Peyer's patch (tissue), 4 donors: ENCODE measurements around the gene MAP2K7. TPM values are rescaled to one million over a fixed set of nuclear protein-coding genes. Genes with fewer than 3 reads are reported as not detected.

Source experiments
- DNase-seq, 3 donors: peaks; one replicate each; pipeline ENCODE4 v3.0.0-alpha.2; 2017 to 2019
- H3K27ac ChIP-seq, 4 donors: fragments of 200-600 bp; sonication (generic); one replicate each; pipeline ENCODE4 v1.5.1; 2016 to 2019
- H3K27me3 ChIP-seq, 2 donors: fragments of 200-600 bp; sonication (generic); one replicate each; pipeline ENCODE4 v1.5.1; 2019
- H3K36me3 ChIP-seq, 3 donors: fragments of 200-600 bp; sonication (generic); one replicate each; pipeline ENCODE4 v1.5.1; 2016 to 2019
- H3K4me1 ChIP-seq, 4 donors: fragments of 200-600 bp; sonication (generic); one replicate each; pipeline ENCODE4 v1.5.1; 2016 to 2019
- H3K4me3 ChIP-seq, 4 donors: fragments of 200-600 bp; sonication (generic); 1 replicate in 3 of 4; 2 replicates in 1 of 4; pipeline ENCODE4 v1.5.1; 2016 to 2019; ENCODE audit warnings: mild to moderate bottlenecking in 1 of 4
- H3K9me3 ChIP-seq, 4 donors: fragments of 200-600 bp; sonication (generic); one replicate each; pipeline ENCODE4 v1.5.1; 2016 to 2019; ENCODE audit warnings: mild to moderate bottlenecking in 1 of 4
- POLR2A ChIP-seq, 2 donors: fragments of 450-650 bp; IDR thresholded peaks; one replicate each; pipeline ENCODE4 v1.5.1; 2017; ENCODE audit warnings: antibody characterized with exemption in 2 of 2, mild to moderate bottlenecking in 2 of 2, moderate library complexity in 2 of 2
- total RNA-seq, 4 donors: library from RNA; depleted of rRNA; stranded (reverse); fragments of >200 nt; gene quantifications; one replicate each; pipeline ENCODE4 v1.1.0, GENCODE V29; 2016
- TF ChIP-seq, protein P1 (sequence below), 6 experiments: fragments of 450-650 bp in 4 of 6; fragments of 200-600 bp in 2 of 6; sonication (generic) in 1 of 6; IDR thresholded peaks; one replicate each; pipeline ENCODE4 v1.5.1; 2017 to 2019; ENCODE audit warnings: antibody characterized with exemption in 6 of 6, mild to moderate bottlenecking in 3 of 6, moderate library complexity in 1 of 6

Gene MAP2K7
- total RNA-seq, 4 donors from 2014 or later: 16.6 to 39.3 (median 35.0) TPM

DNA sequence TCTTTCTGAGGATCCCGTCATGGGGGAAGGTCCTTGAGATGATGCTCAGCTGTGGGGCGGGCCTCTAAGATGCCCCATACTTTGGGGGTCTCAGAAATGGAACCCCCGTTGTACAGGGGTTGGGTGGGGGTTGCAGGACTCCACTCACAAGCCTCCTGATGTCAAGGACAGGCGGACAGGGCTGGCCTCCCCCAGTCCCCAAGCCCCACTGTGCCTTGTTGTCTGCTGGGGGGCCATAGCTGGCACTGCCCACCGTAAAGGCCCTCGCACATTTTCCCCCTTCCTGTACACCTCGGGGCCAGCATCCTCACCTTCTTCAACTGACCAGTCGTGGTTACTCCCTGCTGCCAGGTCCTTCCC lies 19.1 kb downstream of the MAP2K7 start:
- DNase-seq: no peak
- TF ChIP-seq, protein P1, sequence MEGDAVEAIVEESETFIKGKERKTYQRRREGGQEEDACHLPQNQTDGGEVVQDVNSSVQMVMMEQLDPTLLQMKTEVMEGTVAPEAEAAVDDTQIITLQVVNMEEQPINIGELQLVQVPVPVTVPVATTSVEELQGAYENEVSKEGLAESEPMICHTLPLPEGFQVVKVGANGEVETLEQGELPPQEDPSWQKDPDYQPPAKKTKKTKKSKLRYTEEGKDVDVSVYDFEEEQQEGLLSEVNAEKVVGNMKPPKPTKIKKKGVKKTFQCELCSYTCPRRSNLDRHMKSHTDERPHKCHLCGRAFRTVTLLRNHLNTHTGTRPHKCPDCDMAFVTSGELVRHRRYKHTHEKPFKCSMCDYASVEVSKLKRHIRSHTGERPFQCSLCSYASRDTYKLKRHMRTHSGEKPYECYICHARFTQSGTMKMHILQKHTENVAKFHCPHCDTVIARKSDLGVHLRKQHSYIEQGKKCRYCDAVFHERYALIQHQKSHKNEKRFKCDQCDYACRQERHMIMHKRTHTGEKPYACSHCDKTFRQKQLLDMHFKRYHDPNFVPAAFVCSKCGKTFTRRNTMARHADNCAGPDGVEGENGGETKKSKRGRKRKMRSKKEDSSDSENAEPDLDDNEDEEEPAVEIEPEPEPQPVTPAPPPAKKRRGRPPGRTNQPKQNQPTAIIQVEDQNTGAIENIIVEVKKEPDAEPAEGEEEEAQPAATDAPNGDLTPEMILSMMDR (IDR thresholded peaks at IDR 0.05): no peak
- TF ChIP-seq POLR2A (IDR thresholded peaks at IDR 0.05): no peak
- no peaks in the 10 kb centered on the region for H3K9me3 ChIP-seq
- peaks cover 2 to 42% (median 25%) of the 10 kb centered on the region in 4 donors for H3K4me1 ChIP-seq
- H3K27me3 ChIP-seq: peaks cover 0 to 6% of the 10 kb centered on the region in 2 donors
- H3K36me3 ChIP-seq: peaks cover 0 to 20% (median 0%) of the 10 kb centered on the region in 3 donors
- no peak overlapping the region for H3K4me3 ChIP-seq
- H3K27ac ChIP-seq: no peak overlapping the region

DNA sequence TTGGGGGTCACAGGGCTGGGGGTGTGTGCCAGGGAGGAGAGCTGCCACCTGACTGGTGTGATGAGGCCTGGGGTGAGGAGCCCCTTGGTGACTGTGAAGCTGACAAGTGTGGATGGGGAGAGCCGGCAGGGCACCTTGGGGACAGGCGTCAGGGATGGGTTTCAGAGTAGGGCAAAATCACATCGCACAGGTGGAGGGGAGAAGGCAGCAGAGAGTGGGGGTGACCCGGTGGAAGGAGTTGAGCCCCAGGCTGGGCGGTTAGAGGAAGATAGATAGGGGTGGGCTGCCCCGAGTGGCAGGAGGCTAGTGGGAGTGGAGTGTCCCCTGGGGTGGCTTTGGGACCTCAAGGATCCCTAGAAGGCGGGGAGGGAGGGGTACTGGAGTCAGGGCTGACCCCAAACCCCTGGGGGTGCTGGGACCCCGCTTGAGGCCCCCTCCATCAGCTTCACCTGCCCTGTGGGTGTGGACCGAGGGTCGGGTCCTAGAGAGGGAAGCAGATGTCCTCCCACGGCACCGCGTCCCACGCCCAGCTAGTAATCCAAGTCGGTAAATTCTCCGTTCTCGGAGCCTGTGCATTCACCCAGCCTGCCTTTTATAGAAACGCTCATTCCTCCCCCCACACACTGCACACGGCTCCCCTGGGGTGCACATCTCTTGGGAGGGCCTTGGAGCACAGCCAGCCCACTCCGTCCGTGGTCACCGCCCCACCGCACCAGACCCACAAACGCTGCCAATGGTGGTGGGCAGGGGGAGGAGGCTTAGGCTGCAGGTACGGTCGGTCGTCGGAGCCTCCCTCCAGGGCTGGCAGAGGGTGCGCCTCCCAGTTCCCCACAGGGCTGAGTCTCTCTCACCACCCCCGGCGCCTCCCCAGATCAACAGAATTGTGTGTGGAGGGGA lies 19.9 kb downstream of the MAP2K7 start:
- Histone ChIP-seq H3K4me3 (no peak overlapping the region), H3K27ac (peak overlapping the region in 1 of 4 donors; percentile 24), H3K4me1 (peaks cover 0 to 37% (median 23%) of the 10 kb centered on the region in 4 donors), H3K27me3 (no peaks in the 10 kb centered on the region), H3K9me3 (no peaks in the 10 kb centered on the region), H3K36me3 (peaks cover 0 to 20% (median 0%) of the 10 kb centered on the region in 3 donors)
- TF ChIP-seq POLR2A (IDR thresholded peaks at IDR 0.05): no peak
- TF ChIP-seq, protein P1 (IDR thresholded peaks at IDR 0.05): no peak
- no peak for DNase-seq

DNA sequence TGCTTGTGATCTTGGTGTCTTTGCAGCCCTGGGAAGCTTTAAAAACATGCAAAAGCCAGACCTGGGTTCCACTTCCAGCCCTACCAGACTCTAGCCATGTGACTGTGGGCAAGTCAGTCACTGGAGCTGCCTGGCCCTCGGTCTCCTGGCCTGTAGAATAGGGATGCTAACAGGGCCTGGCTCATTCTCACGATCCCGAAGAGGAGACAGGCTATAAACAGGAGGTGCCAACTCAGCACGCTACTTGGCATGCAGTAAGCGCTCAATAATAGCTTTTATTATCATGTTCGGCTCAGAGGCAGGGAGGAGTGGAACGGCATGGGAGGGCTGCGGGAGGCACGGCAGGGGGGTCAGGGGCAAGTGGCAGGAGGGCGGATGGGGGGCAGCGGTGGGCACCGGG lies 20.6 kb downstream of the MAP2K7 start:
- H3K36me3 ChIP-seq: peaks cover 0 to 20% (median 0%) of the 10 kb centered on the region in 3 donors
- H3K27ac ChIP-seq: no peak overlapping the region
- no peak overlapping the region for H3K4me3 ChIP-seq
- no peak for TF ChIP-seq POLR2A (IDR thresholded peaks at IDR 0.05)
- TF ChIP-seq, protein P1 (IDR thresholded peaks at IDR 0.05): no peak
- H3K9me3 ChIP-seq: no peaks in the 10 kb centered on the region
- H3K4me1 ChIP-seq: peaks cover 0 to 37% (median 23%) of the 10 kb centered on the region in 4 donors
- no peaks in the 10 kb centered on the region for H3K27me3 ChIP-seq
- no peak for DNase-seq

DNA sequence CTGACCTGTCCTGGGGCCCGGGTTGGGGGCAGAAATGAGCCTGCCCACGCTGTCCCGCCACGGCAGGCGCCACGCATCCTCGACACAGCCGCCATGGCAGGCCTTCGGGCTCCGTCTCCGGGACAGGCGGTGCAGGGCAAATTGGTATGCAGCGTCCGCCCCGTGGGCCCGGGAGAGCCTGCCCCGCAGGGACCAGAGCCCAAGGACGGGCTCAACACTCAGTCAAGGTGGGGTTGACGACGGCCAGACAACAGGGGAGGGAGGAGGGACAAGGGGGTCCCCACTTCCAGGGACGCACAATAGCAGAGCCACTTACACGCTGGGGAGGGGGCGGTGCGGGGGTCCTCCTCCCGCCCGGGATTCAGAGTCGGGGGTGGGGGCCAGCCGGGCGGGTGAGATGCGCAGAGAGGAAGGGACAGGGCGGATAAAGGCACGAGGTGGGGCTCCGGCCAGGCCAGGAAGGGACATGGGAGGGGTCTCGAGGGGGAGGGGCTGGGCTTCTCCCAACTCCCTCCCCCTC lies 21.0 kb downstream of the MAP2K7 start:
- H3K36me3 ChIP-seq: peaks cover 0 to 20% (median 0%) of the 10 kb centered on the region in 3 donors
- no peak for DNase-seq
- peak overlapping the region in 3 of 4 donors; percentile 59 to 65 (median 61) for H3K4me3 ChIP-seq
- H3K9me3 ChIP-seq: no peaks in the 10 kb centered on the region
- TF ChIP-seq, protein P1 (IDR thresholded peaks at IDR 0.05): no peak
- no peak for TF ChIP-seq POLR2A (IDR thresholded peaks at IDR 0.05)
- H3K27me3 ChIP-seq: no peaks in the 10 kb centered on the region
- H3K4me1 ChIP-seq: peaks cover 0 to 37% (median 21%) of the 10 kb centered on the region in 4 donors
- no peak overlapping the region for H3K27ac ChIP-seq

DNA sequence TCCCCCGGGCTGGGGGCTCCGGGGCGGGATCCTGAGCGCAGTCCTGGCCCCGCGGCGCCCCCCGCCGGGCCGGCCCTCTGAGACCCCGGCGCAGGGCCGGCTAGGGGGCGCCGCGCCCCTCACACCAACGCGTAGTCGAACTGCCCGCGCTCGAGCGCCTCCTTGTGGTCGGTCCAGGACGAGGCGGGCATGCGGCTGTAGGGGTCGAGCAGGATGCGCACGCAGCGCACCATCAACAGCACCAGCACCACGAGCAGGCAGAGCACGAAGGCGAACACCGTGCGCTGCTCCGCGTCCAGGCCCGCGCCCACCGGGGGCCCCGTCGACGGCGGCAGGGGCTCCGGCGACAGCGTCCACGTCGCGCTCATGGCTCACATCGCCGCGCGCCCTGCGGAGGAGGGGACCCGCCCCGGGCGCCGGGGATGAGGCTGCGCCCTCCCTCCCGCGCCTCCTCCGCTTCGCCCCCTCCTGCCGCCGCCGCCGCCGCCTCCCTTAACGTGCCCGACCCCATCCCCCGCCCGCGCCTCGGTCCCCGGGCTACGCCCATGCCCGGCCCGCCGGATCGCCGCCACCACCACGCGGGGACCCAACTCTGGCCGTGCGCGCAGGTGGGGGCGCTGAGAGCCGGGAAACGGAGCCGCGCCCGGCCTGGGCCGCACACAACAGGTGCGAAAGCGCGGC lies 21.6 kb downstream of the MAP2K7 start:
- Histone ChIP-seq H3K9me3 (no peaks in the 10 kb centered on the region), H3K4me3 (peak overlapping the region; percentile 29 to 65 (median 60)), H3K4me1 (peaks cover 0 to 37% (median 20%) of the 10 kb centered on the region in 4 donors), H3K36me3 (peaks cover 0 to 21% (median 0%) of the 10 kb centered on the region in 3 donors), H3K27ac (peak overlapping the region in 1 of 4 donors; percentile 23), H3K27me3 (no peaks in the 10 kb centered on the region)
- TF ChIP-seq, protein P1 (IDR thresholded peaks at IDR 0.05): peak; percentile 54 to 77 (median 70)
- no peak for TF ChIP-seq POLR2A (IDR thresholded peaks at IDR 0.05)
- peak; percentile 68 to 81 (median 76) for DNase-seq
